ENCODE results near the gene ZNRD2.

ZNRD2 gene

GRCh38 chr11:65569164-65569972 is 909 bp upstream of the ZNRD2 start:
- no peak for FAIRE-seq
- no peak for DNase-seq (ENCODE audit: insufficient read length, low spot score)

- DNase-seq (ENCODE audit: insufficient read length, low spot score) (no peak), FAIRE-seq (no peak)
Observed at GRCh38 chr11:65571420-65571819, 1.1 kb downstream of the ZNRD2 start.

- FAIRE-seq (no peak), DNase-seq (ENCODE audit: insufficient read length, low spot score) (no peak)
Observed at GRCh38 chr11:65571940-65572339, 1.7 kb downstream of the ZNRD2 start.

- DNase-seq (ENCODE audit: insufficient read length, low spot score) (peak; percentile 87), FAIRE-seq (no peak)
Observed at GRCh38 chr11:65572356-65573051, 2.2 kb downstream of the ZNRD2 start, which contains the start of gene FAM89B. TSS of gene FAM89B (plus strand) at chr11:65572538. CDS start at chr11:65572670, 132 bp downstream.

GRCh38 chr11:65573391-65574079 is 3.3 kb downstream of the ZNRD2 start:
- DNase-seq (ENCODE audit: insufficient read length, low spot score) (no peak), FAIRE-seq (no peak)

GRCh38 chr11:65574109-65574810 is 4.0 kb downstream of the ZNRD2 start:
- DNase-seq (ENCODE audit: insufficient read length, low spot score) (peak; percentile 96), FAIRE-seq (peak; percentile 95)

- DNase-seq (ENCODE audit: insufficient read length, low spot score): no peak
- FAIRE-seq: peak; percentile 44
Observed at GRCh38 chr11:65574811-65575567, 4.7 kb downstream of the ZNRD2 start.

GRCh38 chr11:65575568-65576231 is 5.4 kb downstream of the ZNRD2 start, which contains the start of gene EHBP1L1:
TSS of gene EHBP1L1 (plus strand) at chr11:65576053. CDS start at chr11:65576303, 250 bp downstream.
- peak; percentile 70 for DNase-seq (ENCODE audit: insufficient read length, low spot score)
- peak; percentile 60 for FAIRE-seq

- DNase-seq (ENCODE audit: insufficient read length, low spot score) (no peak), FAIRE-seq (no peak)
Observed at GRCh38 chr11:65576232-65576866, 6.1 kb downstream of the ZNRD2 start.

GRCh38 chr11:65576867-65577755 is 6.8 kb downstream of the ZNRD2 start:
- FAIRE-seq: peak; percentile 96
- peak; percentile 86 for DNase-seq (ENCODE audit: insufficient read length, low spot score)

GRCh38 chr11:65577756-65578109 is 7.5 kb downstream of the ZNRD2 start:
- FAIRE-seq (peak; percentile 83), DNase-seq (ENCODE audit: insufficient read length, low spot score) (no peak)

GRCh38 chr11:65578134-65578533 is 7.9 kb downstream of the ZNRD2 start:
- FAIRE-seq (no peak), DNase-seq (ENCODE audit: insufficient read length, low spot score) (no peak)

- DNase-seq (ENCODE audit: insufficient read length, low spot score) (no peak), FAIRE-seq (no peak)
Observed at GRCh38 chr11:65578667-65579066, 8.4 kb downstream of the ZNRD2 start.

GRCh38 chr11:65579291-65579690 is 9.0 kb downstream of the ZNRD2 start:
- no peak for FAIRE-seq
- no peak for DNase-seq (ENCODE audit: insufficient read length, low spot score)

GRCh38 chr11:65580031-65580692 is 9.9 kb downstream of the ZNRD2 start:
- DNase-seq (ENCODE audit: insufficient read length, low spot score) (no peak), FAIRE-seq (no peak)

- FAIRE-seq: no peak
Observed at GRCh38 chr11:65580756-65581155, 10.5 kb downstream of the ZNRD2 start.

GRCh38 chr11:65581928-65582327 is 11.7 kb downstream of the ZNRD2 start:
- FAIRE-seq: no peak

More at GRCh38 chr11:65580756-65581155, 10.5 kb downstream of the ZNRD2 start:
- DNase-seq (ENCODE audit: insufficient read length, low spot score): no peak

More at GRCh38 chr11:65581928-65582327, 11.7 kb downstream of the ZNRD2 start:
- DNase-seq (ENCODE audit: insufficient read length, low spot score): no peak
